H1 (cell line): ENCODE measurements around the gene CCDC8. TPM values are rescaled to one million over a fixed set of nuclear protein-coding genes. Genes with fewer than 3 reads are reported as not detected.

Experiments used
- BACH1 ChIP-seq: IDR thresholded peaks from 2 replicates; pipeline ENCODE4 v1.6.1; 2012; ENCODE audit warnings: low read length, improper control_type of control experiment
- CREB1 ChIP-seq: IDR thresholded peaks from 2 replicates; pipeline ENCODE4 v1.6.1; 2012; ENCODE audit warnings: inconsistent platforms
- E2F6 ChIP-seq: IDR thresholded peaks from 2 replicates; pipeline ENCODE4 v1.6.1; 2012; ENCODE audit warnings: inconsistent platforms
- TEAD4 ChIP-seq: IDR thresholded peaks from 2 replicates; pipeline ENCODE4 v1.6.1; 2012; ENCODE audit warnings: low read depth, low read length, inconsistent platforms, mixed read lengths
- polyA plus RNA-seq, 7 experiments: library from polyadenylated mRNA; depleted of rRNA in 3 of 7; stranded (reverse) in 5 of 7; unstranded in 2 of 7; fragments of >200 nt in 5 of 7; fragments of 200-250 nt in 2 of 7; gene quantifications; 1 replicate in 5 of 7; 2 replicates in 1 of 7; 4 replicates in 1 of 7; pipeline versions ENCODE4 v1.2.1 to v1.2.3, GENCODE V29; 2011 to 2013; ENCODE audit warnings: missing spikeins in 2 of 7, mixed read lengths in 2 of 7
- total RNA-seq: library from RNA; stranded (reverse); fragmentation: NEBNext Ultra II Directional; extraction: Animal tissue kit (Norgen Biotek cat#: 25700); gene quantifications from 2 replicates; pipeline ENCODE4 v1.2.1, GENCODE V29; 2021

Gene CCDC8
- total and polyA plus RNA-seq, 2 of the 8 experiments (the other 6 are each of a cell fraction or from before 2014, with no cell fraction given): 4.9 to 13.6 TPM

- TF ChIP-seq CREB1 (peak; percentile 93), E2F6 (no peak), BACH1 (no peak), TEAD4 (no peak)
Observed at GRCh38 chr19:46428239-46429135, 15.1 kb upstream of the CCDC8 start, which contains the start of gene PNMA8C (continued).
